Activated naive CD4-positive, alpha-beta T cell treated with Interleukin-2 at 50 U/mL for 16 hours (primary cell): Measurements from ENCODE around the gene FAM120A.
"Not testable (repeated sequence)": the region's sequence is repeated elsewhere in the genome, so short reads cannot be mapped to it uniquely, and the experiment has no call there.

Source experiments
- DNase-seq: peaks from one replicate; pipeline ENCODE4 v3.0.0-alpha.2; 2020

The FAM120A gene

GRCh38 chr9:93450945-93451815 lies at the start of gene FAM120A:
Gene FAM120A (plus strand): TSS chr9:93451685. CDS start chr9:93451916, 231 bp downstream.
- DNase-seq = peak; percentile 79

DNA sequence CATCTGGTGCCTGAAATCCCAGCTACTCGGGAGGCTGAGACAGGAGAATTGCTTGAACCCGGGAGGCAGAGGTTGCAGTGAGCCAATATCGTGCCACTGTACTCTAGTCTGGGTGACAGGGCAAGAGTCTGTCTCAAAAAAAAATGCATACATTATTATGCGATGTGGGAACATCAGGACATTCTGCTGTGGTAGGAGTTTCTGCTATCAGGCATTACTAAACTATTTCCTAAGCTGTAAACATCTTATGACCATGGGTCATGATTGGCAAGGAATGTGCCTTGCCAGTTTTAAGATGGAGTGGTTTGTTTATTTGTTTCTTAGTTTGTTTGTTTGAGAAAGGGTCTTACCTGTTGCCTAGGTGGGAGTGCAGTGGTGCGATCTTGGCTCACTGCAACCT lies 45.1 kb upstream of the FAM120A start:
- DNase-seq = no peak

DNA sequence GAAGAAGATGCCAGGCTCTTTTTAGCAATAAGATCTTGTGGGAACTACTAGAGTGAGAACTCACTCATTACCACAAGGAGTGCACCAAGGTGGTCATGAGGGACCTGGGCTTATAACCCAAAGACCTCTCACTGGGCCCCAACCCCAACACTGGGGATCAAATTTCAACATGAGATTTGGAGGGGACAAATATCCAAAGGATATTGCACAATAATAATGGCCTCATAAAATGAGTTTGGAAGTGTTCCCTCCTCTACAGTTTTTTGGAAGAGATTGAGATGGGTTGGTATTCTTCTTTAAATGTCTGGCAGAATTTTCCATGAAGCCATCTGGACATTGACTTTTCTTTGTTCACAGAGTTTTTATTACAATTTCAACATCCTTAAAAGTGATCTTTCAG lies 38.0 kb upstream of the FAM120A start:
- DNase-seq = no peak

- no peak for DNase-seq
Observed at GRCh38 chr9:93415176-93415690, 36.3 kb upstream of the FAM120A start.

GRCh38 chr9:93416530-93417235 lies 34.8 kb upstream of the FAM120A start:
- no peak for DNase-seq

- no peak for DNase-seq
Observed at GRCh38 chr9:93417538-93417937, 33.9 kb upstream of the FAM120A start.

GRCh38 chr9:93419023-93419422 lies 32.5 kb upstream of the FAM120A start:
- DNase-seq = no peak

- DNase-seq = no peak
Observed at GRCh38 chr9:93422977-93423616, 28.4 kb upstream of the FAM120A start.

- no peak for DNase-seq
Observed at GRCh38 chr9:93427655-93428379, 23.7 kb upstream of the FAM120A start.

DNA sequence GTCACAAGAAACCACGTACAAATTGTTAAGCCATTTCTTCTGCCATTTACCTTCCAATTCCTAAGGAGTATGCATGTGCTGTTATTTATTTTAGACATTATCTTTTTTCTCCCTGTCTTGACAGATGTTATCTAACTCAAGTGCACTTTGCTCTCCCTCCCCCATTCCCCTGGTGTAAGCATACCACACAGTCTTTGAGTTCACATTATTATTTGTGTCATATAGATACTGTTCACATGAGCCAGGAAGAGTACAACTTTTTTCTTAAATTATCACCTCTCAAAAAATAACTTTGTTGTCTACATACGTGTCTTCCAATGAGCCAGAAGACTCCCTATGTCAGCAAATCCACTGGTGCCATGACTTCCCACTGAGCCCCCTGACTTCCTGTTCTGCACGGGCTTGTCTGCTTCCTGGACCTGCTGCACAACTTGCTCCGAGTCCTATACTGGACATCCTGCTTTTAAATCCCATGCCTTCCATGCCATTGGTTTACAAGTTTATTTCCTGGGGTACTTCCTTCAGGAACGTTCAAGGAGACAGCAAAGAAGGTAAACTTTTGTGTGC lies 19.9 kb upstream of the FAM120A start:
- DNase-seq = no peak

DNA sequence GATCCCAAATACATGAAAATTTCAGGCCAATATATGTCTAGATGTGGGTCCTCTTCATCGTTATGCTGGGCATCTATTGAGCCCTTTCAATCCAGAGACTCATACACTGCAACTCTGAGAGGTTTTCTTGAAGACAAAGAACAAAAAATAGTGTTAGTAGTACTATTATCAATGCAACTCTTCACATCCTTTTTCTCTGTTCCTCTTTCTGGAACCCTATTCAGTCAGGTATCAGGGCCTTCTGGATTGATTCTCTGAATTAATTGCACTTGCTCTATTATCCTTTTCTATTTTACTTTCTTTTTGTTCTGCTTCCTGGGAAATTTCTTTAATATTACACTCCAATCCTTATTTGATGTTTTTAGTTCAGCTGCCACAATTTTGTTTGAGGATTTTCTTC lies 18.5 kb upstream of the FAM120A start:
- no peak for DNase-seq

GRCh38 chr9:93434056-93434455 lies 17.4 kb upstream of the FAM120A start:
- DNase-seq = no peak

- DNase-seq = no peak
Observed at GRCh38 chr9:93435386-93435785, 16.1 kb upstream of the FAM120A start.

- DNase-seq = no peak
Observed at GRCh38 chr9:93436218-93436617, 15.3 kb upstream of the FAM120A start.

- no peak for DNase-seq
Observed at GRCh38 chr9:93436655-93437407, 14.7 kb upstream of the FAM120A start.

DNA sequence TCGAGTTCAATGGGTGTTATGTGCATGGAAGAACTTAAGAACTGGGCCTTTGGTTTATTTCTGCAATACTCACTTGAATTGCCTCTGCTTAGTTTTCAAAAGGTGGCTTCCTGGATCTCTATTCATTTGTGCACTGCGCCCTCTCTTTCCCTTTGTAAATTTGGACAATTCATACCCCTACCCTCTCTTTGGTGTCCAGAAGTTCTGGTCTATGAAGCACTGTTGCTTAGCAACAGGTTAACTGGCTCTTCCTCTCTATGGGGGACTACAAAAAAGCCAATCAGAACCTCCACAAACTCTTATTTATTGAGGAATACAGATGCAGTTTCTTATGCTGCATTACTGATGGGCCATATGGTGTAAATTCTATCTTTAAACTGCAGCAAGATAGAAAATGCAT lies 13.5 kb upstream of the FAM120A start:
- DNase-seq = no peak

GRCh38 chr9:93439301-93439700 lies 12.2 kb upstream of the FAM120A start:
- DNase-seq = not testable (repeated sequence)

GRCh38 chr9:93440896-93441580 lies 10.4 kb upstream of the FAM120A start:
- no peak for DNase-seq

DNA sequence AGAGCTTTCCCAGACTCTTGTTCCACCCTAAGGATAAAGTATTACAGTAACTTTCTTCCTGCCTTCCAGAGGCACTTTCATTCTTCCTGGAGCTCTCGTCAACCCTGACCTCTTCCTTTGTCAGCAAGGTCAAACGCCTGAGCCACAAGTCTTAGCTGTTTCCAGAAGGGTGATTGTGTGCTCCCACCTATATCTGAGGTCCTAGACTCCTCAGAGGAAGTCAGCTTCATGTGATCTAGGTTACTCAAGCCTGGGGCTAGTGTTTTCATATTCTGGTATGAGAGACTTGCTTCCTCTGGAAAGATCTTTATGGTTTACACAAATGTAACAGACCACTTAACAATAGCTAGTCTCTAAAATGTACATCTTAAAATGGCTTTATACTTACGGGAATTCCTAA lies 5.4 kb upstream of the FAM120A start:
- DNase-seq = no peak

GRCh38 chr9:93447655-93448054 lies 3.8 kb upstream of the FAM120A start:
- DNase-seq = no peak
